ENCODE measurements around the gene RGPD5. TPM values are rescaled to one million over a fixed set of nuclear protein-coding genes. Genes with fewer than 3 reads are reported as not detected.
"Not testable (repeated sequence)": the region's sequence is repeated elsewhere in the genome, so short reads cannot be mapped to it uniquely, and the experiment has no call there.

RGPD5 gene
- total RNA-seq, 1 donor from 2014 or later, result 31.4 TPM

GRCh38 chr2:109782446-109782993 lies 11.6 kb upstream of the RGPD5 start:
- H3K27ac Mint-ChIP-seq (ENCODE audit: unreplicated experiment); H3K4me3 Mint-ChIP-seq (ENCODE audit: unreplicated experiment); H3K9me3 Mint-ChIP-seq (ENCODE audit: low read depth); DNase-seq (ENCODE audit: low spot score); H3K27me3 Mint-ChIP-seq (ENCODE audit: low read depth); H3K4me1 Mint-ChIP-seq (ENCODE audit: low read depth); H3K36me3 Mint-ChIP-seq (ENCODE audit: low read depth): not testable (repeated sequence)

- H3K27ac Mint-ChIP-seq (ENCODE audit: unreplicated experiment); H3K4me3 Mint-ChIP-seq (ENCODE audit: unreplicated experiment); DNase-seq (ENCODE audit: low spot score); H3K27me3 Mint-ChIP-seq (ENCODE audit: low read depth); H3K36me3 Mint-ChIP-seq (ENCODE audit: low read depth); H3K4me1 Mint-ChIP-seq (ENCODE audit: low read depth); H3K9me3 Mint-ChIP-seq (ENCODE audit: low read depth): not testable (repeated sequence)
Observed at GRCh38 chr2:109791530-109792279, 2.4 kb upstream of the RGPD5 start.

- not testable (repeated sequence) for H3K27me3 Mint-ChIP-seq (ENCODE audit: low read depth); H3K27ac Mint-ChIP-seq (ENCODE audit: unreplicated experiment); H3K4me3 Mint-ChIP-seq (ENCODE audit: unreplicated experiment); H3K36me3 Mint-ChIP-seq (ENCODE audit: low read depth); H3K9me3 Mint-ChIP-seq (ENCODE audit: low read depth); H3K4me1 Mint-ChIP-seq (ENCODE audit: low read depth); DNase-seq (ENCODE audit: low spot score)
Observed at GRCh38 chr2:109792659-109793058, 1.4 kb upstream of the RGPD5 start.

GRCh38 chr2:109871129-109871751 lies 77.1 kb downstream of the RGPD5 start:
- not testable (repeated sequence) for H3K27ac Mint-ChIP-seq (ENCODE audit: unreplicated experiment); H3K36me3 Mint-ChIP-seq (ENCODE audit: low read depth); DNase-seq (ENCODE audit: low spot score); H3K27me3 Mint-ChIP-seq (ENCODE audit: low read depth); H3K9me3 Mint-ChIP-seq (ENCODE audit: low read depth); H3K4me3 Mint-ChIP-seq (ENCODE audit: unreplicated experiment); H3K4me1 Mint-ChIP-seq (ENCODE audit: low read depth)

- not testable (repeated sequence) for H3K4me1 Mint-ChIP-seq (ENCODE audit: low read depth); H3K9me3 Mint-ChIP-seq (ENCODE audit: low read depth); H3K27me3 Mint-ChIP-seq (ENCODE audit: low read depth); H3K27ac Mint-ChIP-seq (ENCODE audit: unreplicated experiment); DNase-seq (ENCODE audit: low spot score); H3K36me3 Mint-ChIP-seq (ENCODE audit: low read depth); H3K4me3 Mint-ChIP-seq (ENCODE audit: unreplicated experiment)
Observed at GRCh38 chr2:109876625-109877024, 82.5 kb downstream of the RGPD5 start.

GRCh38 chr2:109882112-109882511 lies 88.0 kb downstream of the RGPD5 start:
- H3K27ac Mint-ChIP-seq (ENCODE audit: unreplicated experiment); H3K27me3 Mint-ChIP-seq (ENCODE audit: low read depth); H3K36me3 Mint-ChIP-seq (ENCODE audit: low read depth); DNase-seq (ENCODE audit: low spot score); H3K4me3 Mint-ChIP-seq (ENCODE audit: unreplicated experiment); H3K9me3 Mint-ChIP-seq (ENCODE audit: low read depth); H3K4me1 Mint-ChIP-seq (ENCODE audit: low read depth): not testable (repeated sequence)

- H3K9me3 Mint-ChIP-seq (ENCODE audit: low read depth), result not testable (repeated sequence)
Observed at GRCh38 chr2:109888414-109888813, 94.3 kb downstream of the RGPD5 start.

GRCh38 chr2:109889909-109890308 lies 95.8 kb downstream of the RGPD5 start:
- H3K4me1 Mint-ChIP-seq (ENCODE audit: low read depth); H3K9me3 Mint-ChIP-seq (ENCODE audit: low read depth); DNase-seq (ENCODE audit: low spot score); H3K27ac Mint-ChIP-seq (ENCODE audit: unreplicated experiment); H3K36me3 Mint-ChIP-seq (ENCODE audit: low read depth); H3K27me3 Mint-ChIP-seq (ENCODE audit: low read depth); H3K4me3 Mint-ChIP-seq (ENCODE audit: unreplicated experiment): not testable (repeated sequence)

More at GRCh38 chr2:109888414-109888813, 94.3 kb downstream of the RGPD5 start:
- DNase-seq (ENCODE audit: low spot score); H3K4me3 Mint-ChIP-seq (ENCODE audit: unreplicated experiment); H3K27ac Mint-ChIP-seq (ENCODE audit: unreplicated experiment); H3K36me3 Mint-ChIP-seq (ENCODE audit: low read depth); H3K27me3 Mint-ChIP-seq (ENCODE audit: low read depth); H3K4me1 Mint-ChIP-seq (ENCODE audit: low read depth): not testable (repeated sequence)

GRCh38 chr2:109891024-109891423 lies 96.9 kb downstream of the RGPD5 start:
- not testable (repeated sequence) for DNase-seq (ENCODE audit: low spot score); H3K27ac Mint-ChIP-seq (ENCODE audit: unreplicated experiment); H3K36me3 Mint-ChIP-seq (ENCODE audit: low read depth); H3K4me1 Mint-ChIP-seq (ENCODE audit: low read depth); H3K4me3 Mint-ChIP-seq (ENCODE audit: unreplicated experiment); H3K9me3 Mint-ChIP-seq (ENCODE audit: low read depth); H3K27me3 Mint-ChIP-seq (ENCODE audit: low read depth)

GRCh38 chr2:109893736-109894135 lies 99.6 kb downstream of the RGPD5 start:
- not testable (repeated sequence) for H3K36me3 Mint-ChIP-seq (ENCODE audit: low read depth); H3K4me3 Mint-ChIP-seq (ENCODE audit: unreplicated experiment); H3K27ac Mint-ChIP-seq (ENCODE audit: unreplicated experiment); H3K27me3 Mint-ChIP-seq (ENCODE audit: low read depth); H3K4me1 Mint-ChIP-seq (ENCODE audit: low read depth); H3K9me3 Mint-ChIP-seq (ENCODE audit: low read depth); DNase-seq (ENCODE audit: low spot score)

GRCh38 chr2:109894141-109894540 lies 100.0 kb downstream of the RGPD5 start:
- not testable (repeated sequence) for H3K4me1 Mint-ChIP-seq (ENCODE audit: low read depth); H3K9me3 Mint-ChIP-seq (ENCODE audit: low read depth); DNase-seq (ENCODE audit: low spot score); H3K4me3 Mint-ChIP-seq (ENCODE audit: unreplicated experiment); H3K27me3 Mint-ChIP-seq (ENCODE audit: low read depth); H3K36me3 Mint-ChIP-seq (ENCODE audit: low read depth); H3K27ac Mint-ChIP-seq (ENCODE audit: unreplicated experiment)

- H3K36me3 Mint-ChIP-seq (ENCODE audit: low read depth); DNase-seq (ENCODE audit: low spot score): not testable (repeated sequence)
Observed at GRCh38 chr2:109895090-109895869, 101.2 kb downstream of the RGPD5 start.

More at GRCh38 chr2:109895090-109895869, 101.2 kb downstream of the RGPD5 start:
- H3K27ac Mint-ChIP-seq (ENCODE audit: unreplicated experiment); H3K9me3 Mint-ChIP-seq (ENCODE audit: low read depth); H3K4me3 Mint-ChIP-seq (ENCODE audit: unreplicated experiment); H3K27me3 Mint-ChIP-seq (ENCODE audit: low read depth); H3K4me1 Mint-ChIP-seq (ENCODE audit: low read depth): not testable (repeated sequence)
